Stimulated activated CD4-positive, alpha-beta T cell treated with anti-CD3 and anti-CD28 coated beads, TNF-alpha, amount 100 ng/mL, for 48 hours (primary cell): ENCODE data around the gene APOL1.

Experiments used
- DNase-seq, 3 donors: peaks; one replicate each; pipeline ENCODE4 v3.0.0-alpha.2; 2020; ENCODE audit warnings: low read depth in 3 of 3

The APOL1 gene

GRCh38 chr22:36291831-36292740, 39.2 kb downstream of the APOL1 start:
- no peak for DNase-seq

GRCh38 chr22:36292823-36293530, 40.0 kb downstream of the APOL1 start:
- DNase-seq = no peak

- no peak for DNase-seq
Measured at GRCh38 chr22:36293606-36294292, 40.8 kb downstream of the APOL1 start.

DNA sequence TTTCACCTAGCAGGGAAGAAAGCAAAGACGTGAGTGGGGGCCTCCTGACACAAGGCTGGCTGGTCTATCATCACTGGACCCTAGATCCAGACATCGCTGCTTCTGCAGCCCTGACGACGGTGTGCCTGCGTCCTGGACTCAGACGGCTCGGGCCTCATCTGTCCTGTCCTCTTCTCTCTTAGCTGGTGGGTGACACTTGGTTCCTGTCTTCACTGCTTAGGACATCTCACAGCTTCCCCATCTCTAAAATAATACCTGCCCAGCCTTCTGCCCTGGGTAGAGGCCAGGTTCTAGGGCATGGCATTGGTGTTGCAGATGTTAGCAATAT, 41.3 kb downstream of the APOL1 start:
- no peak for DNase-seq

DNA sequence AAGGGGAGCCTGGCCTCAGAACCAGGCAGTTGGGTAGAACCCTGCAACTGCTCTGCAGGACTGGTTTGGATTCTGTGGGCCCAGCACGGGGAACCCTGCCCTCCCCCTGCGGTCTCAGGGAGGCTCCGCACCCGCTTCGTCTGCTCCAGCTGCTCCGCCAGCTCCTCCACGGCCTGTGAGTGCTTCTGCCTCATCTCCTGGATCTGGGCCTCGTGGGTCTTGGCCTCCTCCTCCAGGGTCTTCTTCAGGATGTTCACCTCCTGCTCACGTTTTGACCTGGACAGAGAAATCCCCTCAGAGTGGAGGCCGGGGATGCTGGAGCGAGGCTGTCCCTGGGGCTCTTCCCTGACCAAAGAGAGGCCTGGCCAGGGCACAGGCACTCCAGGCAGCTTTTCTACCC, 41.9 kb downstream of the APOL1 start:
- DNase-seq = no peak

GRCh38 chr22:36295247-36295646, 42.3 kb downstream of the APOL1 start:
- DNase-seq = no peak

GRCh38 chr22:36296690-36297089, 43.8 kb downstream of the APOL1 start:
- no peak for DNase-seq

- no peak for DNase-seq
Measured at GRCh38 chr22:36297568-36297967, 44.6 kb downstream of the APOL1 start.

DNA sequence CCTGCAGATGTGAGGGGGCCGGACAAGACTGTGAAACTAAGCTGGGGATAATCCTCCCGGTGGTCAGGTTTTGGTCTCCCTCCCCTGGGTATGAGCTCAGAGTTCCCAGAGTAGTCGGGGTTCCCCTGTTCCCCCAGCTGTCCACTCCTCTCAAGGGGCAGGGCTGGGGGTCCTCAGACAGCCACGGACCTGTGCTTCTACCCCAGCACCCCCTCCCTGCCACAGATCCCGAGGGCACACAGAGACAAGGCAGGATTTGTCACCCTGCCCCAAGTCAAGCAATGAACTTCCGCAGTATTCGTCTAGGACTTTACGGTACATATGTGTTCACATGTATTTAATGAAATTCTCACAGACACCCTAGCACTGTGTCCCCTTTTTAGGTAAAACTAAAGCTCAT, 45.2 kb downstream of the APOL1 start:
- DNase-seq = no peak

DNA sequence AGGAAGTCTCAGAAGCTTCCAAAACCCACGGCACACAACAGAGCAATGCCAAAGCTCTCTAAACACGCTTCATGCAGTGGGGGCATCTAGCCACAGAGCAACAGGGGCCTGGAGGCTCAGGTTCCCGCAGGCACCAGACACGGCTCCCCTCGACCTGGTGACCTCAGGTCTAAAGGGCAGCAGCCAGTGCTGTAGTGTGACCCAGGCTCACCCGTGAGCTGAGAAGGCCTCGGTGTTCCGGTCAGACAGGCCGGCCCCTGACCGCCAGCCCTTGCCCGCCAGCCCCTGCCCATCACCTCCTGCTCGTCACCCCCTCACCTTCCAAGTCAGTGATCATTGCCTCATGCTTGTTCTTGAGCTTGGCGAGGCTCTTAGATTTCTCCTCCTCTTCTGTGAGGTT, 45.7 kb downstream of the APOL1 start:
- DNase-seq = no peak

- no peak for DNase-seq
Measured at GRCh38 chr22:36299295-36299694, 46.4 kb downstream of the APOL1 start.

- DNase-seq = no peak
Measured at GRCh38 chr22:36299911-36300310, 47.0 kb downstream of the APOL1 start.

- no peak for DNase-seq
Measured at GRCh38 chr22:36300396-36301212, 47.7 kb downstream of the APOL1 start.

- DNase-seq = peak; percentile 67 to 71 (median 68)
Measured at GRCh38 chr22:36301384-36301828, 48.5 kb downstream of the APOL1 start.

- no peak for DNase-seq
Measured at GRCh38 chr22:36301851-36302250, 48.9 kb downstream of the APOL1 start.

- no peak for DNase-seq
Measured at GRCh38 chr22:36302439-36303114, 49.6 kb downstream of the APOL1 start.

DNA sequence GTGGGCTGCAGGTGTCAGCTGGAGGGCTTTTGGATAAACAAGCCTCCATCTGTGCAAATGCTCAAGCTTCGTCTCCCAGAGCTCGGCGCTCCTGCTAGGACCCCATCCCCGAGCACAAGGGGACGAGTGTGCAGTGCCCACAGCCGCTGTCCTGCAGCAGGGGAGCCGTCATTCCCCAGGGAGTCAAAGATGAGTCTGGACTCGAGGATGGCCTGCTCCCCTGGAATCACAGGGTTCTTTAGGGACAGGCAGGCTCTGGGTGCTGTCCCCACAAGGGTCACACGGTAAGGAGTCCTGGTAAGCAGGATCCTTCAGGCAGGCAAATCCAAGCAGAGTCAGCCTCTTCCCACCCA, 50.2 kb downstream of the APOL1 start:
- DNase-seq = no peak

DNA sequence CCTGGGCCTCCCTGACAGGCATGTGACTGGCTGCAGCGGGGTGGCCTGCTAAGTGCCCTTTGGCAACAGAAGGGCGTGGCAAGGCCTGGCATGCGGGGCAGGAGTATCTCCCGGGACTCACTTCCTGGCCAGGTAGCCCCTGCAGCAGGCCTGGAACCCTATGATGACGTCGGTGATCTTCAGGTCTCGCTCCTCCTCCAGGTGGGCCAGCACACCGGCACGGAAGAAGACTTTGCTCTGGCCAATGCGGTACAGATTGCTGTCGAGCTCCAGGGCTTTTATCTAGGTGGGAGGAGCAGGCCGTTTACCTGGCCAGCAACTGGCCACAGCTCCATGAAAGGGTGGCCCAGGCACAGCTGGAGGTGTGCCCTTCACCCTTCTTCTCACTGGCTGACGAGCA, 50.9 kb downstream of the APOL1 start:
- DNase-seq = no peak

DNA sequence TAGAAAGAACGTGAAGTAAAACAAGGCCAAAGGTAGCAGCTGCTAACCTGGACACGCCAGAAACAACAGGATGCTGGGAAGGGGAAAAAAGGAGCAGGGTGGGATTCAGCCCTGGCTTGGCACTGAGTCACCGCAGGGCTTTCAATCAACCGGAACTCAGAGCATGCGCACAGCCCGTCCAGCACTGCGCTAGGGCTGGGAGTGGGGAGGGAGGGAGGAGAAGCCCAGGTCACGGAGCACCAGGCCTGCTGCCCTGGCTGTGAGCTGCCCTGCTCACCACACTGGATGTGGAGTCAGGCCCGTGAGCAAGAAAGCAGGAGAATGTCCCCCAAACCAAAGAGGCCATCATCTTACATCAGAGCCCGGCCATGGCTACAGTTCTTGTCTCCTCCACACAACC, 51.5 kb downstream of the APOL1 start:
- DNase-seq = no peak

DNA sequence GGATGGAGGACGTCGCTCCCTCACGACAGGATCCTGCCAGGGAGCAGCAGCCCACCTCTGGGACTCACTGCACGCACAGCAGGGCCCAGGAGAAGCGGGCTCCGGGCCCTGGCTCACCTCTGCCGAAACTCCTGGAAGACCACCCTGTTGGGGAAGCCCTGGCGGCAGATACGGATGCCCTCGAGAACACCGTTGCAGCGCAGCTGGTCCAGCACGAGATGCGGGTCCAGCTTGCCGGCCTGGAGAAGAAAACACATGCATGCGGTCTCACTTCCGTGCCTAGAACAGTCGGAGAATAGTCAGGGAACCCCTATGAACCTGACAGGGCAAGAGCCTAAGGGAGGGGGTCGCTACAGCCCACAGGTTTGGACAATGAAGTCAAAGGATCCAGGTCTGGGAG, 52.9 kb downstream of the APOL1 start:
- DNase-seq = no peak

GRCh38 chr22:36306227-36306626, 53.3 kb downstream of the APOL1 start:
- no peak for DNase-seq
